H1 (cell line): Measurements from ENCODE around the gene PPP1R14C. TPM values are rescaled to one million over a fixed set of nuclear protein-coding genes. Genes with fewer than 3 reads are reported as not detected.

ENCODE experiments used
- CBX5 ChIP-seq: fragments of 300-800, 300-1000 bp; sonication (generic); IDR thresholded peaks from 2 replicates; pipeline ENCODE4 v1.7.1; 2016; ENCODE audit warnings: antibody characterized with exemption, low read length, low read depth
- CBX8 ChIP-seq: fragments of 300-800, 300-1000 bp; sonication (generic); IDR thresholded peaks from 2 replicates; pipeline ENCODE4 v1.7.1; 2016; ENCODE audit warnings: low read depth, low read length, borderline replicate concordance
- HDAC2 ChIP-seq, 2 experiments: fragments of 300-600 bp in 1 of 2; sonication (generic) in 1 of 2; IDR thresholded peaks; 2 replicates each; pipeline ENCODE4 v1.6.1; 2011 to 2012; ENCODE audit warnings: low read depth in 2 of 2, low read length in 2 of 2, mild to moderate bottlenecking in 2 of 2, moderate library complexity in 2 of 2, borderline replicate concordance in 1 of 2, inconsistent platforms in 1 of 2
- KDM1A ChIP-seq: fragments of 200-600, 300-600 bp; sonication (generic); IDR thresholded peaks from 2 replicates; pipeline ENCODE4 v1.7.1; 2016; ENCODE audit warnings: mild to moderate bottlenecking, low read length, borderline replicate concordance
- SP2 ChIP-seq: IDR thresholded peaks from 2 replicates; pipeline ENCODE4 v1.6.1; 2012; ENCODE audit warnings: mild to moderate bottlenecking, low read length, inconsistent platforms
- TAF1 ChIP-seq: IDR thresholded peaks from 2 replicates; pipeline ENCODE4 v1.6.1; 2011; ENCODE audit warnings: mild to moderate bottlenecking, low read depth, low read length
- TAF7 ChIP-seq: optimal IDR thresholded peaks from 2 replicates; pipeline ENCODE3; 2011; ENCODE audit warnings: low read depth, mild to moderate bottlenecking, inconsistent platforms, low read length, moderate library complexity, borderline replicate concordance
- polyA plus RNA-seq, 7 experiments: library from polyadenylated mRNA; depleted of rRNA in 3 of 7; stranded (reverse) in 5 of 7; unstranded in 2 of 7; fragments of >200 nt in 5 of 7; fragments of 200-250 nt in 2 of 7; gene quantifications; 1 replicate in 5 of 7; 2 replicates in 1 of 7; 4 replicates in 1 of 7; pipeline versions ENCODE4 v1.2.1 to v1.2.3, GENCODE V29; 2011 to 2013; ENCODE audit warnings: missing spikeins in 2 of 7, mixed read lengths in 2 of 7
- total RNA-seq: library from RNA; stranded (reverse); fragmentation: NEBNext Ultra II Directional; extraction: Animal tissue kit (Norgen Biotek cat#: 25700); gene quantifications from 2 replicates; pipeline ENCODE4 v1.2.1, GENCODE V29; 2021
- TF ChIP-seq, protein P1 (sequence below): fragments of 300-600 bp; sonication (generic); IDR thresholded peaks from 2 replicates; pipeline ENCODE4 v1.7.1; 2012; ENCODE audit warnings: low read length, moderate library complexity, mild to moderate bottlenecking, inconsistent platforms; ENCODE audit not compliant: insufficient replicate concordance
- TF ChIP-seq, protein P2 (sequence below): IDR thresholded peaks from 2 replicates; pipeline ENCODE4 v1.6.1; 2012; ENCODE audit warnings: inconsistent platforms
- TF ChIP-seq, protein P3 (sequence below): IDR thresholded peaks from 2 replicates; pipeline ENCODE4 v1.6.1; 2011; ENCODE audit warnings: low read depth, mild to moderate bottlenecking, low read length; ENCODE audit not compliant: insufficient read depth

PPP1R14C gene
- total and polyA plus RNA-seq, 2 of the 8 experiments (the other 6 are each of a cell fraction or from before 2014, with no cell fraction given): 0.30 to 0.61 TPM

DNA sequence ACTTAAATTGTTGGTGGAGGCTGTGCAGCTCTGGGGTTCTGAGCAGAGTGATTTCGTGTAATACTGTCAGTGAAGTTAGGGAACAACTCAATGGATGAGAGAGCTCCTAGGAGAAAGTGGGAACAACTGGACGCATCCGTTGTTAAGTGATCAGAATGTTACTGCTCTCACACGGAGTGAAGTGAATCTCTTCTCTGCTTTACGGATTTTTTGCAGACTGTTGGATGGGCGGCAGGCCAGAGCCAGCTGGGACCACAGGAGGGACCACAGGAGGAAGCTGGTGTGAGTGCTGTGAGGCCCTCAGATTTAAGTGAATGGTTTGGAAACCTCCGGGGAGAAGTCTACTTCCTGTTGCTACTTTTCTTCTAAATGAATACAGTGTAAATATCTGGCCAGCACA, 23.7 kb upstream of the PPP1R14C start (continued):
- TF ChIP-seq, protein P1, sequence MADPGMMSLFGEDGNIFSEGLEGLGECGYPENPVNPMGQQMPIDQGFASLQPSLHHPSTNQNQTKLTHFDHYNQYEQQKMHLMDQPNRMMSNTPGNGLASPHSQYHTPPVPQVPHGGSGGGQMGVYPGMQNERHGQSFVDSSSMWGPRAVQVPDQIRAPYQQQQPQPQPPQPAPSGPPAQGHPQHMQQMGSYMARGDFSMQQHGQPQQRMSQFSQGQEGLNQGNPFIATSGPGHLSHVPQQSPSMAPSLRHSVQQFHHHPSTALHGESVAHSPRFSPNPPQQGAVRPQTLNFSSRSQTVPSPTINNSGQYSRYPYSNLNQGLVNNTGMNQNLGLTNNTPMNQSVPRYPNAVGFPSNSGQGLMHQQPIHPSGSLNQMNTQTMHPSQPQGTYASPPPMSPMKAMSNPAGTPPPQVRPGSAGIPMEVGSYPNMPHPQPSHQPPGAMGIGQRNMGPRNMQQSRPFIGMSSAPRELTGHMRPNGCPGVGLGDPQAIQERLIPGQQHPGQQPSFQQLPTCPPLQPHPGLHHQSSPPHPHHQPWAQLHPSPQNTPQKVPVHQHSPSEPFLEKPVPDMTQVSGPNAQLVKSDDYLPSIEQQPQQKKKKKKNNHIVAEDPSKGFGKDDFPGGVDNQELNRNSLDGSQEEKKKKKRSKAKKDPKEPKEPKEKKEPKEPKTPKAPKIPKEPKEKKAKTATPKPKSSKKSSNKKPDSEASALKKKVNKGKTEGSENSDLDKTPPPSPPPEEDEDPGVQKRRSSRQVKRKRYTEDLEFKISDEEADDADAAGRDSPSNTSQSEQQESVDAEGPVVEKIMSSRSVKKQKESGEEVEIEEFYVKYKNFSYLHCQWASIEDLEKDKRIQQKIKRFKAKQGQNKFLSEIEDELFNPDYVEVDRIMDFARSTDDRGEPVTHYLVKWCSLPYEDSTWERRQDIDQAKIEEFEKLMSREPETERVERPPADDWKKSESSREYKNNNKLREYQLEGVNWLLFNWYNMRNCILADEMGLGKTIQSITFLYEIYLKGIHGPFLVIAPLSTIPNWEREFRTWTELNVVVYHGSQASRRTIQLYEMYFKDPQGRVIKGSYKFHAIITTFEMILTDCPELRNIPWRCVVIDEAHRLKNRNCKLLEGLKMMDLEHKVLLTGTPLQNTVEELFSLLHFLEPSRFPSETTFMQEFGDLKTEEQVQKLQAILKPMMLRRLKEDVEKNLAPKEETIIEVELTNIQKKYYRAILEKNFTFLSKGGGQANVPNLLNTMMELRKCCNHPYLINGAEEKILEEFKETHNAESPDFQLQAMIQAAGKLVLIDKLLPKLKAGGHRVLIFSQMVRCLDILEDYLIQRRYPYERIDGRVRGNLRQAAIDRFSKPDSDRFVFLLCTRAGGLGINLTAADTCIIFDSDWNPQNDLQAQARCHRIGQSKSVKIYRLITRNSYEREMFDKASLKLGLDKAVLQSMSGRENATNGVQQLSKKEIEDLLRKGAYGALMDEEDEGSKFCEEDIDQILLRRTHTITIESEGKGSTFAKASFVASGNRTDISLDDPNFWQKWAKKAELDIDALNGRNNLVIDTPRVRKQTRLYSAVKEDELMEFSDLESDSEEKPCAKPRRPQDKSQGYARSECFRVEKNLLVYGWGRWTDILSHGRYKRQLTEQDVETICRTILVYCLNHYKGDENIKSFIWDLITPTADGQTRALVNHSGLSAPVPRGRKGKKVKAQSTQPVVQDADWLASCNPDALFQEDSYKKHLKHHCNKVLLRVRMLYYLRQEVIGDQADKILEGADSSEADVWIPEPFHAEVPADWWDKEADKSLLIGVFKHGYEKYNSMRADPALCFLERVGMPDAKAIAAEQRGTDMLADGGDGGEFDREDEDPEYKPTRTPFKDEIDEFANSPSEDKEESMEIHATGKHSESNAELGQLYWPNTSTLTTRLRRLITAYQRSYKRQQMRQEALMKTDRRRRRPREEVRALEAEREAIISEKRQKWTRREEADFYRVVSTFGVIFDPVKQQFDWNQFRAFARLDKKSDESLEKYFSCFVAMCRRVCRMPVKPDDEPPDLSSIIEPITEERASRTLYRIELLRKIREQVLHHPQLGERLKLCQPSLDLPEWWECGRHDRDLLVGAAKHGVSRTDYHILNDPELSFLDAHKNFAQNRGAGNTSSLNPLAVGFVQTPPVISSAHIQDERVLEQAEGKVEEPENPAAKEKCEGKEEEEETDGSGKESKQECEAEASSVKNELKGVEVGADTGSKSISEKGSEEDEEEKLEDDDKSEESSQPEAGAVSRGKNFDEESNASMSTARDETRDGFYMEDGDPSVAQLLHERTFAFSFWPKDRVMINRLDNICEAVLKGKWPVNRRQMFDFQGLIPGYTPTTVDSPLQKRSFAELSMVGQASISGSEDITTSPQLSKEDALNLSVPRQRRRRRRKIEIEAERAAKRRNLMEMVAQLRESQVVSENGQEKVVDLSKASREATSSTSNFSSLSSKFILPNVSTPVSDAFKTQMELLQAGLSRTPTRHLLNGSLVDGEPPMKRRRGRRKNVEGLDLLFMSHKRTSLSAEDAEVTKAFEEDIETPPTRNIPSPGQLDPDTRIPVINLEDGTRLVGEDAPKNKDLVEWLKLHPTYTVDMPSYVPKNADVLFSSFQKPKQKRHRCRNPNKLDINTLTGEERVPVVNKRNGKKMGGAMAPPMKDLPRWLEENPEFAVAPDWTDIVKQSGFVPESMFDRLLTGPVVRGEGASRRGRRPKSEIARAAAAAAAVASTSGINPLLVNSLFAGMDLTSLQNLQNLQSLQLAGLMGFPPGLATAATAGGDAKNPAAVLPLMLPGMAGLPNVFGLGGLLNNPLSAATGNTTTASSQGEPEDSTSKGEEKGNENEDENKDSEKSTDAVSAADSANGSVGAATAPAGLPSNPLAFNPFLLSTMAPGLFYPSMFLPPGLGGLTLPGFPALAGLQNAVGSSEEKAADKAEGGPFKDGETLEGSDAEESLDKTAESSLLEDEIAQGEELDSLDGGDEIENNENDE: no peak
- no peak for TF ChIP-seq CBX8
- no peak for TF ChIP-seq TAF1
- TF ChIP-seq SP2: no peak
- no peak for TF ChIP-seq CBX5
- no peak for TF ChIP-seq KDM1A
- TF ChIP-seq TAF7: no peak
- TF ChIP-seq, protein P2, sequence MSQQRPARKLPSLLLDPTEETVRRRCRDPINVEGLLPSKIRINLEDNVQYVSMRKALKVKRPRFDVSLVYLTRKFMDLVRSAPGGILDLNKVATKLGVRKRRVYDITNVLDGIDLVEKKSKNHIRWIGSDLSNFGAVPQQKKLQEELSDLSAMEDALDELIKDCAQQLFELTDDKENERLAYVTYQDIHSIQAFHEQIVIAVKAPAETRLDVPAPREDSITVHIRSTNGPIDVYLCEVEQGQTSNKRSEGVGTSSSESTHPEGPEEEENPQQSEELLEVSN: no peak
- TF ChIP-seq HDAC2 (IDR thresholded peaks at IDR 0.05; ENCODE audit: borderline replicate concordance in 1 of 2, low read depth in 2 of 2, low read length in 2 of 2): no peak
- TF ChIP-seq, protein P3, sequence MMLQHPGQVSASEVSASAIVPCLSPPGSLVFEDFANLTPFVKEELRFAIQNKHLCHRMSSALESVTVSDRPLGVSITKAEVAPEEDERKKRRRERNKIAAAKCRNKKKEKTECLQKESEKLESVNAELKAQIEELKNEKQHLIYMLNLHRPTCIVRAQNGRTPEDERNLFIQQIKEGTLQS: no peak
